Measurements from ENCODE around the gene CDK8.

CDK8 gene

DNA sequence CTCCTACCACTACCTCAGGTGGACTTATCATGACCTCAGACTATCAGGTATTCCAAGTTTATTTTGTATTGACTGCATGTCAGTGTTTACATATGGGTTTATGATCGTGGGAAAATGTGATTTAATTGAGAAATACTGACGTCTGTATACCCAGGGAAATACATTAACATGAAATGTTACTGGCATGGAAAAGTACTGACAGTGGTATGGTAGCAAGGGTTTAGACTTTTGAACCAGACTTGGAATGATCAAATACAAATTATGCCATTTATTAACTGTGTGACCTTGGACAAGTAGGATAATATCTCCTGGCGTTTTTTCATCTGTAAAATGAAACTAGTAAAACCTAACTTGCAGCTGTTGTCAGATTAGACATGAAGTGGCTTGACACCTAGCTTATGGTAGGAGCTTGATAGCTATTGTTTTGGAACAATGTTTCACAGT, 147.7 kb downstream of the CDK8 start:
- H3K27ac ChIP-seq (ENCODE audit: low read depth, low read length): no peak overlapping the region
- H2AFZ ChIP-seq (ENCODE audit: low read length, unreplicated experiment): no peak overlapping the region
- no peaks in the 10 kb centered on the region; the same call in 1 of the 2 replicates for H3K36me3 ChIP-seq (ENCODE audit: insufficient read depth, low read length)
- no peaks in the 10 kb centered on the region for H3K4me1 ChIP-seq (ENCODE audit: control insufficient read depth, insufficient read depth, low read length, unreplicated experiment)
- H3K27me3 ChIP-seq (ENCODE audit: insufficient read depth, low read length): no peaks in the 10 kb centered on the region
- no peaks in the 10 kb centered on the region for H3K79me2 ChIP-seq (ENCODE audit: control insufficient read depth, insufficient read depth, low read length, unreplicated experiment)
- no peak overlapping the region for H3K4me3 ChIP-seq (ENCODE audit: low read depth, low read length)

DNA sequence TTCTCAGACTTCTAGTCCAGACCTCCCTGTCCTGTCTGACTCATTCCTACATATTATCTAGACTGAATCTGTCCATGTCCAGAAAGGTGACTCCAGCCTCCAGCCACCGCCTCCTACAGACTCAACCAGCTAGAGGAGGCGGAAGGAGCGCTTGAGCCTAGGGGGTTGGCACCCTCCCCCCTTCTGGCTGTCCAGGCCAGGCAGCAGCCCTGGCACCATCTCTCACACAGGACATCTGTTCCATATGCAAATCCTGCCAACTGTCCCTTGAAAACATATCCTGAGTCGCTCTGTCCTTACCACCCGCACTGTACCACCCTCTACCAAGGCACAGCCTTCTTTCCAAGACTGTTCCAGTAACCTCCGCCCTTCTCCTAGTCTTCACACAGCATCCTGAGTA, 152.9 kb downstream of the CDK8 start:
- no peaks in the 10 kb centered on the region for H3K79me2 ChIP-seq (ENCODE audit: control insufficient read depth, insufficient read depth, low read length, unreplicated experiment)
- H3K4me1 ChIP-seq (ENCODE audit: control insufficient read depth, insufficient read depth, low read length, unreplicated experiment): no peaks in the 10 kb centered on the region
- no peak overlapping the region for H2AFZ ChIP-seq (ENCODE audit: low read length, unreplicated experiment)
- H3K36me3 ChIP-seq (ENCODE audit: insufficient read depth, low read length): no peaks in the 10 kb centered on the region
- no peaks in the 10 kb centered on the region for H3K27me3 ChIP-seq (ENCODE audit: insufficient read depth, low read length)
- H3K4me3 ChIP-seq (ENCODE audit: low read depth, low read length): no peak overlapping the region
- H3K27ac ChIP-seq (ENCODE audit: low read depth, low read length): no peak overlapping the region

DNA sequence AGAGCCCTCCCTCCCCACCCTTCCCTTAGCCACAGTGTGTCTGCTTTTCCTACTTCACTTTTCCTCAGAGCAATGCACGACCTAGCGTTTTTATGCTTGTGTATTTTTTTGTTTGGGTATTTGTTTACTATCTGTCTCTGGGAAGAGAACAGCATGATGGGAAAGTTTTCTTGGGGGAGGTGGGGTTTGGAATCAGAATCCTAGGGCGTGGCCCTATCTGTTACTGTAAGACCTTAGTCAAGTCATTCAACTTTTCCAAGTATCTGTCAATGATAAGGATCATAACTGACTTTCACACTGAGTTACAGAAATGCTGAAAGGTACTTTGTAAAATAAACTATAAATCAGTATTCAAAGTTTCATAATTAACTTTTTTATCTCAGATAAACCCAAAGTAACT, 157.3 kb downstream of the CDK8 start:
- no peak overlapping the region for H2AFZ ChIP-seq (ENCODE audit: low read length, unreplicated experiment)
- no peaks in the 10 kb centered on the region for H3K36me3 ChIP-seq (ENCODE audit: insufficient read depth, low read length)

DNA sequence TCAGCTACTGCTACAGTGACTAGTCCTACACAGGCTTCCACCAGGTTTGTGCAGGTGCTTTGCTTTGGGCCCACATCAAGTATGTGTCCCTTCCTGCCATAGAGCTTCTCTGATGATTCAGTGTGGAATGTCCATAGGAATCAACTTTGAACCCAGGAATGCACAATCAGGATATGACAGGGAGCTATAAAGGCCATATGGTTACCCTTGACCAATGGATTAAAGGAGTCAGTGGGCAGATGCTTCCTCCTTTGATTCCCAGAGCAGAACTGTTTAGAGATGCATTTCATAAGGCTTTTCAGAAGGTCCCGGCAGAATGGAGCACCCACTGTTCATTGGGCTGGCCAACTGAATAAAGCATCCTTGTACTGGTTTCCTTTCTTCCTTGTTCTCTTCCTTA, 158.3 kb downstream of the CDK8 start:
- no peaks in the 10 kb centered on the region for H3K27me3 ChIP-seq (ENCODE audit: insufficient read depth, low read length)
- H3K4me3 ChIP-seq (ENCODE audit: low read depth, low read length): no peak overlapping the region
- H3K36me3 ChIP-seq (ENCODE audit: insufficient read depth, low read length): no peaks in the 10 kb centered on the region
- H2AFZ ChIP-seq (ENCODE audit: low read length, unreplicated experiment): no peak overlapping the region
- no peak overlapping the region for H3K27ac ChIP-seq (ENCODE audit: low read depth, low read length)
- no peaks in the 10 kb centered on the region for H3K79me2 ChIP-seq (ENCODE audit: control insufficient read depth, insufficient read depth, low read length, unreplicated experiment)
- H3K4me1 ChIP-seq (ENCODE audit: control insufficient read depth, insufficient read depth, low read length, unreplicated experiment): no peaks in the 10 kb centered on the region

More for the DNA sequence above, 157.3 kb downstream of the CDK8 start:
- Histone ChIP-seq H3K79me2 (ENCODE audit: control insufficient read depth, insufficient read depth, low read length, unreplicated experiment) (no peaks in the 10 kb centered on the region), H3K27ac (ENCODE audit: low read depth, low read length) (no peak overlapping the region), H3K27me3 (ENCODE audit: insufficient read depth, low read length) (no peaks in the 10 kb centered on the region), H3K4me1 (ENCODE audit: control insufficient read depth, insufficient read depth, low read length, unreplicated experiment) (no peaks in the 10 kb centered on the region), H3K4me3 (ENCODE audit: low read depth, low read length) (no peak overlapping the region)

DNA sequence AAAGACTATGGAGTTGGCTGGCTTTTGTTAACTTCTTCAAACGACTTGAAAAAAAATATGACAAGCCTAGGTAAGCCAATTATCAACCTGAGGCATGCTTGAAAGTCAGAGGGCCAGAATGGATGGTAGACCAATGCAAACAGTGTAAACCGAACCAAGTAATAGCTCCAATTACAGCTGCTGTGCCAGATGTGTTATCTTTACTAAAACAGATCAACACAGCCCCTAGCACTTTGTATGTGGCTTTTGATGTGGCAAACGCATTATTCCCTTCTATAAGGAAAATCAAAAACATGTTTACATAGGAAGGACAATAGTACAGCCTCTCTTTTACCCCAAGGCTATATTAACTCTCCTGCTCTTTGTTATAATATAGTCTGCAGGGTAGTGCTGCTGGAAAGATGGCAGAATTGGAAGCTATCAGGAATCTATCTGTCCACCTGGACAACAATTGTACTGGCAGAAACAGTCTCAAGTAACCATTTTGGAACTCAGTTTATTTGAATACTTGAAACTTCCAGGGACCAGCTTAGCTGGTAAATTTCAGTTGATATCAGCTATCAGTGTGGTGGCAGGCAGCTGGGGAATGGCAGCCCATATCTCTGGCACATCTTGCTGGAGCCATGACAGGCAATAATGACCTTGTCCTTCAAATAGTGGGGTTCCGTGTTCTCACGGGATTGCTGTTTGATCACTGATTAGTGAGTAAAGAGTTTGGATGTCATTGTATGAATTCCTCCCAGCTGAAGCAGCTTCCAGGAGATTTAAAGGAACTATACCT, 159.2 kb downstream of the CDK8 start:
- Histone ChIP-seq H3K36me3 (ENCODE audit: insufficient read depth, low read length) (no peaks in the 10 kb centered on the region), H3K4me3 (ENCODE audit: low read depth, low read length) (no peak overlapping the region), H3K27ac (ENCODE audit: low read depth, low read length) (no peak overlapping the region), H3K79me2 (ENCODE audit: control insufficient read depth, insufficient read depth, low read length, unreplicated experiment) (no peaks in the 10 kb centered on the region), H2AFZ (ENCODE audit: low read length, unreplicated experiment) (no peak overlapping the region), H3K27me3 (ENCODE audit: insufficient read depth, low read length) (no peaks in the 10 kb centered on the region), H3K4me1 (ENCODE audit: control insufficient read depth, insufficient read depth, low read length, unreplicated experiment) (no peaks in the 10 kb centered on the region)

DNA sequence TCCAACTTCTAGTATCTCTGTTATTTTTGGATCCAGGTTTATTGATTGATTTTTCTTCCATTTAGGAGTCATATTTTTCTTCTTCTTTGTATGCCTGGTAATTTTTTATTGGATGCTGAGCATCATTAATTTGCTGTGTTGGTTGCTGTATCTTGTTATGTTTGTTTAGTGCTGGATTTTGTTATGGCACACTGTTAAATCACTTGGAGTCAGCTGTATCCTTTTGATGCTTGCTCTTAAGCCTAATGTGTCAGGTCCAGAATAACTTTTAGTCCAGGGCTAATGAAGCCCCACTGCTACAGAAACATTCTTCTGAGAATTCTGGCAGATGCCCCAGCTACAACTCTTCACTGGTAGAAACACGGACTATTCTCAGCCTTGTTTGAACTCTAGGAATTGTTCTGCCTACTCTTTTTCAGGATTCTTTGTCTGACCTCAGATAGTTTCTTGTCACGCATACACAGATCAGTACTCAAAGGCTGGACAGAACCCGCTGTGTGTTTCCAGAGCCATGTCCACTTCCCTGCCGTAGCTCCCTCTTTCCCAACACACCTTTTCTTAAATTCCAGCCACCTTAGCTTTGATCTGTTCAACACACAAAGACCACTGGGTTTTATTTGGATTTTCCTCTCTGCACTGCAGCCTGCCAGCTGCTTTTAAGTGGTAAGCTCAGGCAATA, 166.5 kb downstream of the CDK8 start:
- Histone ChIP-seq H3K27ac (ENCODE audit: low read depth, low read length) (no peak overlapping the region), H3K4me3 (ENCODE audit: low read depth, low read length) (no peak overlapping the region), H3K36me3 (ENCODE audit: insufficient read depth, low read length) (no peaks in the 10 kb centered on the region), H3K27me3 (ENCODE audit: insufficient read depth, low read length) (peaks cover 6% of the 10 kb centered on the region; the same call in 1 of the 2 replicates), H2AFZ (ENCODE audit: low read length, unreplicated experiment) (no peak overlapping the region), H3K4me1 (ENCODE audit: control insufficient read depth, insufficient read depth, low read length, unreplicated experiment) (no peaks in the 10 kb centered on the region), H3K79me2 (ENCODE audit: control insufficient read depth, insufficient read depth, low read length, unreplicated experiment) (no peaks in the 10 kb centered on the region)

DNA sequence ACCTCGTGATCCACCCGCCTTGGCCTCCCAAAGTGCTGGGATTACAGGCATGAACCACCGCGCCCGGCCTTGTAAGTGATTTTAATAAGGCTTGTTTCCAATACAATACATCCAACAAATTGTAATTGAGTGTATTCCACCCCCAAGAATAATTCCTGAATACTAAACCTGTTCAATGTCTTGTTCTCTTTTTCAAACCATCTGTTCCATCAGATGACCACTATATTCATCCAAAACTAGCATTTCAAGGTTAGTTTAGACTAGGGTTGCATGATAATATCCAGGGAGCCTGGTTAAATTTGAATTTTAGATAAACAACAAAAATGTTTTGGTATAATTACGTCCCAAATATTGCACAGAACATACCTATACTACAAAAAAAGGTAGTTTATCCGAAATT, 168.1 kb downstream of the CDK8 start:
- Histone ChIP-seq H3K36me3 (ENCODE audit: insufficient read depth, low read length) (no peaks in the 10 kb centered on the region), H2AFZ (ENCODE audit: low read length, unreplicated experiment) (no peak overlapping the region), H3K4me3 (ENCODE audit: low read depth, low read length) (no peak overlapping the region), H3K4me1 (ENCODE audit: control insufficient read depth, insufficient read depth, low read length, unreplicated experiment) (no peaks in the 10 kb centered on the region), H3K27me3 (ENCODE audit: insufficient read depth, low read length) (peaks cover 15% of the 10 kb centered on the region; the same call in 1 of the 2 replicates), H3K79me2 (ENCODE audit: control insufficient read depth, insufficient read depth, low read length, unreplicated experiment) (no peaks in the 10 kb centered on the region), H3K27ac (ENCODE audit: low read depth, low read length) (no peak overlapping the region)

DNA sequence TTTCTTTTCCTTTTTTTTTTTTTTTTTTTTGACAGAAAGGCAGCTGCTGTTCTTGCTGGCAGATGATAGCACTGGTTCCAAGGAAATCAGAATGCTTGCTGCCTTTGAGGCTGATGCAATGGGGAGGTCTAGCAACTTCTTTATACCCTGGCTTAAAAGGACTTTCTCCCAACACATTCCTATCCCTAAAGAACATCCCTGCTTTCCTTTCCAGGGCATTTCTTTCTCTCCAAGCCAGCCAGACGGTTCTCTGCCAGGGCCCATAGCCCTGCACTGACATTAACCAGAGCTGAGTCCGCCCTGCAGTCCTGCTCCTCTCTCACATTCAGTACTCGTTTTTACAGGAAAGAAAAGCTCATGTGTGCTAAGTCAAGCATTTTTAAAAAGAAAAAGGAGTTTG, 169.7 kb downstream of the CDK8 start:
- Histone ChIP-seq H2AFZ (ENCODE audit: low read length, unreplicated experiment) (no peak overlapping the region), H3K27ac (ENCODE audit: low read depth, low read length) (no peak overlapping the region), H3K36me3 (ENCODE audit: insufficient read depth, low read length) (no peaks in the 10 kb centered on the region), H3K4me1 (ENCODE audit: control insufficient read depth, insufficient read depth, low read length, unreplicated experiment) (no peaks in the 10 kb centered on the region), H3K79me2 (ENCODE audit: control insufficient read depth, insufficient read depth, low read length, unreplicated experiment) (no peaks in the 10 kb centered on the region), H3K27me3 (ENCODE audit: insufficient read depth, low read length) (peaks cover 16% of the 10 kb centered on the region; the same call in 1 of the 2 replicates), H3K4me3 (ENCODE audit: low read depth, low read length) (no peak overlapping the region)

DNA sequence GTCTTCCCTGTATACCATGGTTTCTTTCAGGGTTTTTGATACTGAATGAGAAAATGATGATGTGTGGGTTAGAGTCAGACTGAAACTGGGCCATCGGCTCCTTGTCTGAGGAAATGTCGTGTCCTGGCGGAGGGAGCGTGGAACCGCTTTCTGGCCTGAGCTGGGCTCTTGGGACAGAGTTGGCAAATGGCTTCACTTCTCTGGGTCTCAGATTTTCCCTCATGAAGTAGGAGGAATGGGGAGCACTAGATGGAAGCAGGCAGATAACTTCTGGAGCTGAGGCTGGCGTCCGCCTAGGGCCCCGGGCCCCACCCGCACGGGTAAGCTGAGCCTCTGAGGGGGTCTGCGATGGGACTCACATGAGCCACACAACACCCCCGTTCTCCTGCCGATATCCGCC, 170.3 kb downstream of the CDK8 start:
- Histone ChIP-seq H3K4me3 (ENCODE audit: low read depth, low read length) (no peak overlapping the region), H2AFZ (ENCODE audit: low read length, unreplicated experiment) (no peak overlapping the region), H3K27me3 (ENCODE audit: insufficient read depth, low read length) (peaks cover 16% of the 10 kb centered on the region; the same call in 1 of the 2 replicates), H3K79me2 (ENCODE audit: control insufficient read depth, insufficient read depth, low read length, unreplicated experiment) (no peaks in the 10 kb centered on the region), H3K36me3 (ENCODE audit: insufficient read depth, low read length) (no peaks in the 10 kb centered on the region), H3K4me1 (ENCODE audit: control insufficient read depth, insufficient read depth, low read length, unreplicated experiment) (no peaks in the 10 kb centered on the region), H3K27ac (ENCODE audit: low read depth, low read length) (no peak overlapping the region)

DNA sequence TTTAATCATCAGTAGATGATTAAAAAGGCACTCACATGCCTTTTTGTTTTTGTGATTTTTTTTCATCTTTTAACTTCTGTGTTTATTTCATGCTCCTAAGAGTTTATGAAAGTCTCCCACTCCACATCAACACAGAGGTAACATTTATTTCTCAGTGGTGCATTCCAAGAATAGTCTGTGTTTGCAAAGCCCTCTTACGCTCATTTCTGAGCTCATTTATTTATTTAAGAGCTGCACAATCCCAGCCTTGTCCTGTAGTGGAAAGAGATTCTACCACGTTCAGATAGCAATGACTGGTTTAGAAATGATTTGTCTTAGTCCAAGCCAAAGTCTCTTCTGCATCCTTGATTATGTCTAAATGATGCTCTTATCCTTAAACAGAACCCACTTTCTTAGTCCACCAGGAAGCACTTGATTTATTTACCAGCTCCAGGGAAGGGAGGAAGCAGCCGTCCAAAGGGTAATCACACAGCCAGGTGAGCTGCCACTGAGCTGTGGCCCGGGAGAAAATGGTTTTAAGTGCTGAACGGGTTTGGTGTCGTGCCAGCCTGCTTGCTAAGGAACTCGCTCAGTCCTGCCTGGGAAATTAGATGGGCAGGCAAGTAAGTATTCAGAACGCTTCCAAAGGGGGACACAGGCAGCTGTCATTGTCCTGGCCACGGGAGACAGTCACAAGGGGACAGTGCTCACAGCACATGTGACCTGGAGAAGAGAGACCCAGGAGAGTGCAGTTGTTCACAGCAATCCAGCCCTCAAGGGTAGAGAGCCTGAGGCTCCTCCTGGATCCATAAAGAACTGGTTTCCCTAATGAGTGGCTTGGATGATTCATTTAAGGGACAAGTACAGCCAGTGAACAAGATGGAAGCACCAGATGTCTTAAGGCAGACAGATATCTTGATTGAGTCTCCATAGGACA, 171.8 kb downstream of the CDK8 start:
- Histone ChIP-seq H3K27ac (ENCODE audit: low read depth, low read length) (no peak overlapping the region), H3K4me3 (ENCODE audit: low read depth, low read length) (no peak overlapping the region), H3K27me3 (ENCODE audit: insufficient read depth, low read length) (peaks cover 16% of the 10 kb centered on the region; the same call in 1 of the 2 replicates), H3K36me3 (ENCODE audit: insufficient read depth, low read length) (no peaks in the 10 kb centered on the region), H3K4me1 (ENCODE audit: control insufficient read depth, insufficient read depth, low read length, unreplicated experiment) (no peaks in the 10 kb centered on the region), H3K79me2 (ENCODE audit: control insufficient read depth, insufficient read depth, low read length, unreplicated experiment) (no peaks in the 10 kb centered on the region), H2AFZ (ENCODE audit: low read length, unreplicated experiment) (no peak overlapping the region)

All from ACC112 (cell line).